HG03280 (cell line): ENCODE data around the gene CLSTN3.

Source experiments
- ATAC-seq: cut with Tn5 transposase; IDR thresholded peaks from one replicate; pipeline ENCODE4 v1.9.1; 2021; ENCODE audit warnings: mild to moderate bottlenecking, moderate library complexity; ENCODE audit not compliant: unreplicated experiment

CLSTN3 gene

DNA sequence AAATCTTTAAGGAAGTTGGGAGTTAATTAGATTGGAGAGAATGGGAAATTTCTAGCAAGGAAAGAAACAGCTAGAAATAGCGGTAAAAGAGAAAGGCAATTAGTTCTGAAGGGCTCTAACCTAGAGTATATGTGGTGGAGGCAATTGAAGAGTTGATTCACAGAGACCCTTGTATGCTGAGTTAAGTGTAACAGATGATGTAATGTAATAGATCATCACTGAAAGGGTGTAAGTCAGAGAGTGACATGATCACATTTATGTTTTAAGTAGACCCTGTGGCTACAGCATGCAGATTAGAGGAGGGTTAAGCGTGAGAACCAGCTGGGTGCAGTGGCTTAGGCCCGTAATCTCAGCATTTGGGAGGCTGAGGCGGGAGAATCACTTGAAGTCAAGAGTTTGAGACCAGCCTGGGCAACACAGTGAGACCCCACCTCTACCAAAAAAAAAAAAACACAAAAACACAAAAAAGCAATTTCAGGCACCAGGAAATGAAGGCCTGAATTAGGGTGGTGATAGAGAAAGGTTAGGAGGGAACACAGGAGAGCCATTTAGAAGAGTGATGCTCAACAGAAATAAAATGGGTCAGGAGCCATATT is 4.4 kb upstream of the CLSTN3 start:
- no peak for ATAC-seq

DNA sequence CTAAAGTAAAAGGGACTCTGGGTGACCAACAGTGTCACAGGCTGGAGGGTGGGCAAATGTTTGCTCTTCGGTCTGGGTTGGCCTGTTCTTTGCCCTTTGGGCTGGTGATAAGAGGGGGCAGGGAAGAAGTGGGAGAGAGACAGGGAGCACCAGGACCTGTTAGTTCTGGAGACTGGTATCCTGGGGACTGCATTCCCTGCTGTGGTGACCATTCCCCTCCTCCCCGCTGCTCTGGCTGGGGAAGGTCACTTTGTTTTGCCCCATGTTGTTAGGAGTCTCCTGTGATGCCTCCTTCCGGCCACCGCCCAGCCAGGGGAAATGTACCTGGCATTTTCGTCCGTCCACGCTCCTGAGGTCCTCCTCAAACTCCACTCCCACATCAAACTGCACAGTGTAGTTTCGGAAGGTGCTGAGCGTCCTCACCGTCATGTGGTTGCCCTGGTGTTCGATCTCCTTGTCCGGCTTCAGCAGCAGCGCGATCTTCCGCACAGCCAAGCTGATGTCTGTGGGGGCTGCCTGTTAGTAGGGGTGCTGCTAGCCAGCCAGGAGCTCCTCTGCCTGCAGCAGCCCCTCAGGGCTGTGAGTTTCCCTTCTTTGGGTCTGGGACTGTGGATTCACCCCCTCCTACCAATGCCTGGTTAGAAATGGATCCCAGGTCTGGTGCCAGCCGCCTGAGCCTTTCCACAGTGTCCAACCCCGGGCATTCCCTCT is 2.1 kb upstream of the CLSTN3 start:
- no peak for ATAC-seq

DNA sequence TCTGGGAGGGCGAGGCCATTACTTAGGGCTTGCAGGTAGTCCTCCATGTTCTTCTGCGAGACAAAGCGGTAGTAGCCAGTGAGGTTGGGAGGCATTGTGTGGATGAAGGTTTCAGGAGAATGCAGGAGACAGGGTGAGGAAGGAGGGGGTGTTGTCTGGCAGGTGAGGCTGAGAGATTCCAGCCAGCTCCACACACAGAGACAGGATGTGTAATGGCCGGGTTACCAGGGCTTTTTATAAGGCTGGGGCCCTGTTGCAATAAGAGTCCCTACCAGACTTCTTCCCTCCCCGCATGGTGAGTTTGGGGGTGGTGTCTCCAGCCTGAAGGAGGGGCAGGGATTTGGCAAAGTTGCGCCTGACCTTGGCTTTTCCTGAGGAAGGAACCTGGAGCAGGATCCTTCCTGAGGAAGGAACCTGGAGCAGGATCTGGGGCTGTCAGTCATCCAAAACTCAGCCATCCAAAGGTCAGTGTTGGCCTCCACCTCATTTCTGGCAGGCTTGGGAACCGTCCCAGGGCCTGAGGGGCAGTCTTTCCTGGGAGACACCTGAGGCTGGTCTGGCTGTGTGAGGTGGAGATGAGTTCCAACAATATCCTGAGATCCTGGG is 1.4 kb upstream of the CLSTN3 start, which contains the start of gene RBP5:
RBP5 (minus strand) TSS at position 209 of the 606 bp plus-strand sequence; CDS start at position 95, 114 bp downstream.
- no peak for ATAC-seq

DNA sequence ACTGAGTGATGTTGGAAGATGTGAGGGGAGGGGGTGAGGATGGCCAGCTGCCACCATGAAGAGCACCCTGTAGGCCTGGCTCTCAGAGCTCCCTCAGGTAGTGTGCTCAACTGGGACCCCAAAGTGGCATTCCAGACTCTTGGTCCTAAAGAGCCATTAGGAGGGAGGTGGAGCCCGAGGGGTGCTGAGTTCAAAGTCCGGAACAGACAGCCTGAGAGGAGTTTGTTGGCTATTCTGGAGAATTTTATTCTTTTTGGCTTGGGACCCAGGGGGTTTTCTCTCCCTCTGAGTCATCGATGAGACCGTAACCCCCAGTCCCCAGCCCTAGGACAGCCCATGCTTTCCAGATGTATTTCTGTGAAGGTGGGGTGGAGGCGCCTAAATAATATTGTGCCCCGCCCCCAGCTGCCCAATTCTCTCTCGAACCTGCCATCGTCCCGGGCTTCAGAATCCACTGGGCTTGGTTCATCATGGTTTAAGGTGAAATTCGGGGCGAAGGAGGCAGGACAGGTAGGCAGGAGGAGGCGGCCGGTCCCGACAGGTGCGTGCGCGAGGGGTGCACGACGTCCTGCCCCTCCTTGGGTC is 792 bp upstream of the CLSTN3 start:
- peak; percentile 28 for ATAC-seq

DNA sequence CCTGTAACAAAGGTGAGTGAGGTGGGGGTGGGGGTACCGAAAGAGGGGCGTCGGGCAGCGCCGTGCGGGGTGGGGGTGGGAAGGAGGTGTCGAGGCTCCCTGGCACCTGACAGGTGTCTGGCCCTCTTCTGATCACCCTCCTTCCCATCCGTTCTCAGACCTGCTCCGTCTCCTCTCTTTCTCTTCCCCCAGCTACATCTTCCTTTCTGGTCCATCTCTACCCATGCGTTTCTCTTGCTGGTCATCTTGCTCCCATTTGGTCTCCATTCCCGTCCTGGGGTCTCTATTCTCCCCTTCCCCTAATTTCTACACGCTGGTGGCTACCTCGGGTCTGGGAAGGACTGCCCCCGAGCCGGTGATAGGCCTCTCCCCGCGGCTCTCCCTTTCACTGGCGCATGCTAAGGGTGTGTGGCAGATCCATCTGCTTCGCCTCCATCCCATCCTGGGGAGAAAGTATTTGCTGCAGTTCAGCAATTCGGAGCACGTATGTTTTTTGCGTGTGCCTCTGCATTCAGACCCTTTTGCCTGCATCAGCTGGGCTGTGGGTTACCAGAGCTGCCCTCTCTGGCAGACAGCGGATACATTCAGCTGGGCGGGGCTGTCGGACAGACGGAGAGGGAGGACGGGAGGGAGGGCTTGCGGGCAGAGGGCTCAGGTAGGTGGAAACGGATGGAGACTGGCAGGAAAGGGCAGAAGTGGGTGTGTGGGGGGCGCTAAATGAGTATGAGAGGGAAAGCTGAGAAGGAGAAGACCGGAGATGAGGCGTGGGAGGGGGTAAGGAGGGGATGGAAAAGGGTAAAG is 730 bp downstream of the CLSTN3 start:
- ATAC-seq = no peak

DNA sequence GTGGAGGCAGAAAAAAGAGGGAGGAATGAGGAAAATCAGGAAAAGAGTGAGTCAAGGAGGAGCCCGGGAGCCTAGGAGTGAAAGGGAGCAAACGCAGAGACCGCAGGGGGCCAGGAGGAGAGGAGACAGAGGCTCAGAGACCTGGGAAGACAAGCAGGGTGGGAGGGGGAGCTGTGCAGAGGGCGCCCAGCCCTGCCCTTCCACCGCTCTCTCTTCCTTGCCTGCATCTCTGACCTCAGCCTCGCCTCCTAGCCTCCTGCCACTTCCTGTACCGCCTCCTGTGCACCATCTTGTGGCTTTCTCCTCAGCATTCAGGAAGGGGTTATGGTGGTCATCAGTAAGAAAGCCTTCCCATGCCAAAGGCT is 1.3 kb downstream of the CLSTN3 start:
- no peak for ATAC-seq

DNA sequence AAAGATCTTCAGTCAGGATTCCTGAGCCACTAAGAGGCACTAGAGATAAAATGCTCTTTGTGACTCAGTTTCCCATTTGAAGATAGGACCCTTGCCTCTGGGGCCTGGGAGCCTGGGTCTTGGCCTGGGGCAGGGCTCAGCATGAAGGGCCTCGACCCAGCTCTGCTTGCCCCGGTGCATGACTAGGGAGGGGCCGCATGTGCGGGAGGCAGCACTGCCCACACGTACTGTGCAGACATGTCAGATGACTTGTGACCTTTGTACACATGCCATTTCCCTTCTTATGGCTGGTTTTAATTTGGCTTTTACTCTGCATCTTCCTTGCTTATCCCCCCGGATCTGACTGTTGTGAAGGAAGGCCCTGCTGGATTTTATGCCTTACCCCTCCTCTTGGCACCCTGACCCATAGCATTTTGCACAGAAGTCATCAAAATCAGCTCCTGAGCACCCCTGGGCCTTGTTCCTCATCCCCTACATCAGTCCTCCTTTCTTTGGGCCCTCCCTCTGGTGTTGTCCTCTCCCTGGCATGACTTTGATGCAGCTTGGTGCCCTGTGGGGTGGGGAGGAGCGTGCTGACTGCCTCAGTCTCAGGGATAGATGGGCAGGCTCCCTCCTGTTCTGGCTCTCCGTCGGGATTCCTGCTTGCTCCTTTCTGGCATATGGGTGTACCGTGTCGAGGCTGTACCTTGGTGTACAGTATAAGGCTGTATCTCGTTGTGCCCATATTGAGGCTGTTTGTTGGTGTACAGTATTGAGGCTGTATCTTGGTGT is 4.4 kb downstream of the CLSTN3 start:
- ATAC-seq = no peak

DNA sequence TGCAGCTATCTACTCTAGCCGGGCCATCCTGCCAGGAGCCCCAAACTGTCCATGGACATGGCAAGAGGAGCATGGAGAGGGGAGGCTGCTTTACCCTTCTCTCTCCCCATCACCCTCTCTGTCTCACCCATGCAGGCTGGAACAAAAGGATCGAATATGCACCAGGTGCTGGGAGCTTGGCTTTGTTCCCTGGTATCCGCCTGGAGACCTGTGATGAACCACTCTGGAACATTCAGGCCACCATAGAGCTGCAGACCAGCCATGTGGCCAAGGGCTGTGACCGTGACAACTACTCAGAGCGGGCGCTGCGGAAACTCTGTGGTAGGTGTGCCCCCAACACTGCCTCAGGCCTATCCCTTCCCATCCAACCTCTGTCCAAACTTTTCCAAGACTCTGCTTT is 5.9 kb downstream of the CLSTN3 start:
- ATAC-seq = no peak

DNA sequence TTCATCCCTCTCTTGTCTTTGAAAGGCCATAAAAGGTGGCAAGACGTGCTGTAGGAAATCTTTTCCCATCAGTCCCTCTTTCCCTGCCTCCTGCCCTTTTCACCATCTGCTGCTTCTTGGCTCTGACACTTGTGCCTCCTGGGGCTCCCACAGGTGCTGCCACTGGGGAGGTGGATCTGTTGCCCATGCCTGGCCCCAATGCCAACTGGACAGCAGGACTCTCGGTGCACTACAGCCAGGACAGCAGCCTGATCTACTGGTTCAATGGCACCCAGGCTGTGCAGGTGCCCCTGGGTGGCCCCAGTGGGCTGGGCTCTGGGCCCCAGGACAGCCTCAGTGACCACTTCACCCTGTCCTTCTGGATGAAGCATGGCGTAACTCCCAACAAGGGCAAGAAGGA is 6.5 kb downstream of the CLSTN3 start:
- ATAC-seq = no peak

DNA sequence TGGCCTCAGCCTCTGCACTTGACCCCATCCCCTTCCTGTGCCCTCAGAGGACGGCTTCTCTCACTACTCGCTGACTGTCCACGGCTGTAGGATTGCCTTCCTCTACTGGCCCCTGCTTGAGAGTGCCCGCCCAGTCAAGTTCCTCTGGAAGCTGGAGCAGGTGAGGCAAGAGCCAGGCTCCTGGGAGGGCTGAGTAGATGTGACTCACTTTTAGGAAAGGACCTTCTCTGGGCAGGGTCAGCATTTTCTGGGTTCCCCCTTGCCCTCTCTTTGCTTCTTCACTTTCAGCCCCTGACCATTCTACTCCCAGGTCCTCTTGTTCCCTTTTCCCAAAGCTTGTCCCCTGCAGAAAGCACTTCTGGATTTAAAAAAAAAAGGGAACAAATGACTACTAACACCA is 7.7 kb downstream of the CLSTN3 start:
- no peak for ATAC-seq

DNA sequence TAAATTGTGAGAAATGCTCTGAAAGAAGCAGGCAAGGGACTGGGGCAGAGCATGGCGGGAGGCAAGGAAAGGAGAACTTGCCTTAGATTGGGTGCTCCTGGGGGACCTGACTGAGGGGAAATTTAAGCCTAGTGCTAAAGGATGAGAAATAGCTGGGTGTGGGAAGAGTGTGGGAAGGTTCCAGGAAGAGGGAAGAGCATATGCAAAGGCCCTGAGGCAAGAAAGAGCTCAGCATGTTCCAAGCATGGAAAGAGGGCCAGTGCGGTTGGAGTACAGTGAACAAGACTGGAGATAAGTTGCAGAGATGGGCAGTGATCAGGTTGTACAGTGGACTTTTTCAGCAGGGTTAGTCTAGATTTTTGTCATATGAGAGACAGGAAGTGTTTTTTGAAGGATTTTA is 9.0 kb downstream of the CLSTN3 start:
- no peak for ATAC-seq

DNA sequence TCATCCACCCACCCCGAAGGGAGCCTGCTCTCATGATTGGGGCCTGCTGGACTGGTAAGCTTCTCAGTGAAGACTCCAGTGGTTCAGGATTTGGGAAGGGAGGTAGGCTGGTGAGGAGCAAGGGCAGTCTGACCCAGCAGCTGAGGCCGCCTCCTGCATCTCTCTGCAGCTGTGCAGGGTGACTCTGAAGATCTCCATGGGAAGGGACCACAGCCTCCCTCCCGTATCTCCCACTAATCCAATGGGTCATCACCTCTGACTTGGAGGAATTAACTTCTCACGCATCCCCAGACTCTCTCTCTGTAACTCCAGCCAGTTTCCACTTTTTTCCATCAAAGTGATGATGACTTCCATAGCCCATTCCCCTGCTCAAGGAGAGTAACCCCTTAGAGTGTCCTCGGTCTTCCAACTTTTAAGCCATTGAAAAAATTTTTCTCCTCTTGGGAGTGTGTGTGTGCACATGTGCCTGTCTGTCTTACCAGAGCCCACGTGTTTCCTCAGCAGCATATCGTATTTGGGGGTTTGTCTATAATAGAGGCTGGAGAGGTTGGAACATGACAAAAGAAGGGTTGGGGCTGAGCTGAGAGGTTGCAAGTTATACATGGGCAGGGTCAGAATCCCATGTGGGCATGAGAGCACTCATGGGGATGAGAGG is 11.3 kb downstream of the CLSTN3 start:
- no peak for ATAC-seq

DNA sequence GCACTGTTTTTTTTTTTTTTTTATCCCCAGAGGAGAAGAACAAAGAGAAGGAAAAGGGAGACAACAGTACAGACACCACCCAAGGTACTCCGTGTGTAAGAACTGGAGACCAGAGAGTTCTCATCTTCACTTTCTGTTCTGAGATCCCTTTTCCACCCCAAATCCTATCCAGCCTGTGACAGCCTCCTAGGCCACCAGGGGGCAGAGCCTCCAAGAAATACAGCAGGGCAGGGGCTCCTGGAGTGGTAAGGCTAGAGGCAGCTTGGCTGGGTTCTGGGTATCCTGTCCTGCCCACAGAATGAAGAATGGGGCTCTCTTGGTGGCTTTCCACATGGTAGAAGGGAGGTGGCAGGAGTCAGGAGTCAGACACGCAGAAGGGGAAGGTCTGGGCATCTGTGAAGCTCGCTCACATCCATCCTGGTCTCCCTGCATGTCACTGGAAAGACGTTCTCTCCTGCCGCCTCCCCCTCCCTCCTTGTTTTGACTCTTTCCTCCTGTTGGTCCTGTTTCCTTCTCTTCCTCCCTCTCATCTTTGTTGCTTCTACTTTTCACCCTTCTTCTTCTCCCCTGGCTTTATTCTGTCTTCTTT is 12.0 kb downstream of the CLSTN3 start:
- ATAC-seq = no peak

DNA sequence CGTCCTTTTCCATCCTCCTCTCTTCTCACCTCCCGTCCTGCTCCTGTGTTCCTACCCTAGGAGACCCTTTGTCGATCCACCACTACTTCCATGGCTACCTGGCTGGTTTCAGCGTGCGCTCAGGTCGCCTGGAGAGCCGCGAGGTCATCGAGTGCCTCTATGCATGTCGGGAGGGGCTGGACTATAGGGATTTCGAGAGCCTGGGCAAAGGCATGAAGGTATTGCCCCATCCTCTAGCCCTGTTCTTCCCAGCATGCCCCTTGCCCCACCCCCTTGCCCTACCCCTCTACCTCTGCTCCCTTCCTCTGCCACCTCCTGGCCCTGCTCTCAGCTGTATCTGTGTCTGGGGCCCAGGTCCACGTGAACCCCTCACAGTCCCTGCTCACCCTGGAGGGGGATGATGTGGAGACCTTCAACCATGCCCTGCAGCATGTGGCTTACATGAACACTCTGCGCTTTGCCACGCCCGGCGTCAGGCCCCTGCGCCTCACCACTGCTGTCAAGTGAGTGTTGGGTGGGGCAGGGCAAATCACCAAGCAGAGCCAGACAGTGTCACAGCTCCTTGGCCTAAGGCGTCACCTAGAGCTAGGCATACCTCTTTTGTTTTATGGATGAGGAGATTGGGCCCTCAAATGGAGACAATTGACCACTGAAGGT is 12.8 kb downstream of the CLSTN3 start:
- ATAC-seq = no peak

DNA sequence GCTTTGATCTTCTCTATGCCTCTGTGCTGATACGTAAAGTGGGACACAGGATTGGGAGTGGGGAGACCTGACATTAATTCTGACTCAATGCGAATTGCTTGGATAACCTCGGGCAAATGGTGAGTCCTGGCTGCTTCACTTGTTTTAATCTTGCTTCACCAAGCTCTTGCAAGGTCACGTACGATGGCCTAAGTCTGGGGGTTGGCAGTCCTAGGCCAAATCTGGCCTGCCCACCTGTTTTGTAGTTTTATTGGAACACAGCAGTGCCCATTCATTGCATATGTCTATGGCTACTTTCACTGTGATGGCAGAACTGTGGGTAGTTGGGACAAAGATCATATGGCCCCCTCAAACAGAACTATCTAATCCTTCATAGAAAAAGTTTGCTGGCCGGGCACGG is 13.4 kb downstream of the CLSTN3 start:
- ATAC-seq = no peak

DNA sequence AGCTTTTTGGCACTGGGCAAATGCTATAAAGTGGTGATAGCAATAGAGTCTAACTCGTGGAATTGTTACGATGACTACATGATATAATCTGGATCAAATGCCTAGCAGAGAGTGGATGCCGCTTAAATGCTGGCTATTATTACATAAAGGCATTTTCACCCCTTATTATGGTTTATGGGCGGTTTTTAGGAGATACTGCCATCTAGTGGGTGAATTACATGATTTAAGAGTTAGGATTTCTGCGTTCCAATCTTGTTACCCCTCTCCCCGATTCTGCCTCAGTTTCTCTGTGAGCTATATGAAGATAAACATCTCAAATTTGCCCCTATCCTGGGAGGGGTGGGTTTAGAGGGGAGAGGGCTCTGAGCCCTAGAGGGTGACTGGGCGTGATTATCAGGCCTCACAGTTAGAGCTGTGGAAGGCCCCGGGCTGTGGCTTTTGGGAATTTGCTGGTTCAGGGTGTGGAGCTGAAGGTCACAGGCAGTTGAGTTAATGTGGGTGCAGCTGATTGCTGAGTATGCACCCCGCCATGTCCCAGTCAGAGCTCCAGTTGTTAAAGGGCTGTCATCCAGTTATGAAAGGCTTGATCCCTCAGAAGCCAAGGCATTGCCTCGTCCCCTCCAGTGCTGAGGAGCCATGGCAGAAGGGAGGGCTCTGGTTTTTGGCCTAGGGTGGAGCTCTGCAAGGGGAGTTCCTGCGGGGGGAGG is 14.4 kb downstream of the CLSTN3 start:
- no peak for ATAC-seq

DNA sequence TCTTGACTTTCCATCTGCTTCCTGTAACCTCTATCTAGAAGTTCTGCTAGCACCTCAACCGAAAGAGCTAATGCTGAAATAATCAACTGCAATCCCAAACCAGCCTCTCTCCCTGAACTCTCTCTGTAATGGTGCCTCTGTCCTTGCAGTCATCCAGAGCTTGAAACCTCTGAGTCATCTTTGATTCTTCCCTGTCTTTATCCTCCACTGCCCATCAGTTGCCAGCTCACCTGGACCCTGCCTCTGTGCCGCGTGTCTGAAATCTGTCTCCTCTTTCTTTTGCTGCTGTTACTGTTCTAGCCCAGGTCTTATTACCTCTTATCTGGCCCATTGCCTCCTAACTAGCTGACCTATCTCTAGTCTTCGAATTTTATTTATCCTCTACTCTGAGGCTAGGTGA is 15.5 kb downstream of the CLSTN3 start:
- ATAC-seq = no peak

DNA sequence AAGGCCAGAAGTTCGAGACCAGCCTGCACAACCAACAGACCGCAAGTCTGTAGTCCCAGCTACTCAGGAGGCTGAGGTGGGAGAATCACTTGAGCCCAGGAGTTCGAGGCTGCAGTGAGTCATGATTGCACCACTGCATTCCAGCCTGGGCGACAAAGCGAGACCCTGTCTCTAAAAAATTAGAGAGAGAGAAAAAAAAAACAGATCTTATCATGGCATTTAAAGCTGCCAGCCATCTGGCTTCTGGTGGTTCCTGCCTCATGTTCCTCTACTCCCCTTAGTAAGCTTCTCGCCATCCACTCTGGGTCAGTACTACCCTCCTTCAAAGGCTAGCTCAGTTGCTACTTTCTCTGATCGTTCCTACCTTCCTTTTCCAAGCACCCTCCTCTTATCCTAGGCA is 16.1 kb downstream of the CLSTN3 start:
- no peak for ATAC-seq

DNA sequence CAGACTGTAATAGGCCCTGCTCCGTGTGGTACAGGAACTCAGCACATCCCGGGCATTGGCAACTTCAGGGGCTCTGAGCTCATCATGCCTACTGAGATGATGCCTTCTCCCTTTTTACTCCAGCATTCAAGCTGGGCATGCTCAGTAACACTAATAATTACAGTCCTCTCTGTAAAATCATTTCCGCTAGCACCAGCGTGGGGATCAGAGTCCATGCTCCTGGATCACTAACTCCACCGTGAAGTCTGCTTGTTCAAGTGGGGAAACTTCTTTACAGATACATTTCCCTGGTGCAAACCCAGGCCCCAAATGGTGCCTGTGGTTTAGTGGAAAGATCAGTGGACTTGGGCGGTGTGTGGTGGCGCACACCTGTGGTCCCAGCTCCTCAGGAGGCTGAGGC is 16.7 kb downstream of the CLSTN3 start:
- no peak for ATAC-seq
